NT2/D1 (cell line): ENCODE measurements around the gene NDUFA5.
"Not testable (repeated sequence)": the region's sequence is repeated elsewhere in the genome, so short reads cannot be mapped to it uniquely, and the experiment has no call there.

Experiments
- DNase-seq: peaks from one replicate; pipeline ENCODE4 v3.0.0-alpha.2; 2011; ENCODE audit warnings: low read depth, low spot score
- H3K27me3 ChIP-seq: 2 replicates; pipeline ENCODE4 v1.6.0; 2011; ENCODE audit warnings: mild to moderate bottlenecking; ENCODE audit not compliant: insufficient read length, insufficient read depth
- H3K36me3 ChIP-seq: 2 replicates; pipeline ENCODE4 v1.6.1; 2011; ENCODE audit warnings: mild to moderate bottlenecking, low read length, mixed read lengths; ENCODE audit not compliant: insufficient read depth, insufficient read length
- H3K4me1 ChIP-seq: 2 replicates; pipeline ENCODE4 v1.5.1; 2011; ENCODE audit not compliant: insufficient read depth, insufficient read length
- H3K4me3 ChIP-seq: 2 replicates; pipeline ENCODE4 v1.5.1; 2011; ENCODE audit warnings: low read depth; ENCODE audit not compliant: insufficient read length
- H3K9ac ChIP-seq: 2 replicates; pipeline ENCODE4 v1.6.0; 2011; ENCODE audit warnings: low read depth; ENCODE audit not compliant: insufficient read length
- H3K9me3 ChIP-seq: 2 replicates; pipeline ENCODE4 v1.5.1; 2011; ENCODE audit warnings: mild to moderate bottlenecking, low read length; ENCODE audit not compliant: insufficient read depth
- SUZ12 ChIP-seq: IDR thresholded peaks from 2 replicates; pipeline ENCODE4 v1.6.1; 2011; ENCODE audit not compliant: insufficient read length, insufficient read depth; ENCODE audit errors: extremely low read depth
- YY1 ChIP-seq: IDR thresholded peaks from 2 replicates; pipeline ENCODE4 v1.6.1; 2011; ENCODE audit not compliant: insufficient read length, insufficient read depth
- ZNF274 ChIP-seq: IDR thresholded peaks from 2 replicates; pipeline ENCODE4 v1.6.1; 2011; ENCODE audit warnings: mild to moderate bottlenecking, low read depth, low read length

The NDUFA5 gene

GRCh38 chr7:123528265-123528664 is 29.4 kb downstream of the NDUFA5 start:
- no peak for DNase-seq
- Histone ChIP-seq H3K36me3 (no peaks in the 10 kb centered on the region), H3K9me3 (no peaks in the 10 kb centered on the region), H3K4me3 (peak overlapping the region; percentile 3), H3K27me3 (peaks cover 12% of the 10 kb centered on the region), H3K9ac (no peak overlapping the region), H3K4me1 (no peaks in the 10 kb centered on the region)
- TF ChIP-seq ZNF274 (no peak), YY1 (no peak), SUZ12 (no peak)

GRCh38 chr7:123527712-123528225 is 29.8 kb downstream of the NDUFA5 start:
- H3K4me1 ChIP-seq, H3K9me3 ChIP-seq, H3K9ac ChIP-seq, DNase-seq, H3K36me3 ChIP-seq, H3K27me3 ChIP-seq: not testable (repeated sequence)
- peak overlapping the region; percentile 18 for H3K4me3 ChIP-seq

GRCh38 chr7:123526533-123526932 is 31.1 kb downstream of the NDUFA5 start:
- H3K4me3 ChIP-seq, H3K4me1 ChIP-seq, H3K36me3 ChIP-seq, H3K27me3 ChIP-seq, H3K9ac ChIP-seq, H3K9me3 ChIP-seq, DNase-seq: not testable (repeated sequence)

DNA sequence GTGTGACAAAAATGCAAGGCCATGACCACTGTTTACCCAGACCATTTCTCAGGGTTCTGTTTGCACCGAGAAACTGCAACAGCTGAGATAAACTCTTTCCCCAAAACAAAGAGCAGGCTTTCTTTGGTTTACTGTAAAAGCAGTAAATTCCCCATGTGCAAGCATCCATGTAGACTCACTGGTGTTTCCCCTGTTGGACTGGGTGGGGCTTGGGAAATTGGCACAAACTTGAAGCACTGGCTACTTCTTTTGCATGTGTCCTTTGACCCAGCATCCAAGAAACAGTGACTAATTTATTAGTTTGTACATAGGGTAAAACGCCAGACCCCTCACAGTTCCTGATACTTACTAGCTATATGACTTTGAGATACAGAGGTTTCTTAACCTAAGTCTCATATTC is 35.6 kb downstream of the NDUFA5 start:
- DNase-seq, result no peak
- Histone ChIP-seq H3K9me3 (no peaks in the 10 kb centered on the region), H3K4me1 (no peaks in the 10 kb centered on the region), H3K27me3 (no peaks in the 10 kb centered on the region), H3K36me3 (no peaks in the 10 kb centered on the region), H3K9ac (no peak overlapping the region), H3K4me3 (no peak overlapping the region)
- no peak for TF ChIP-seq ZNF274
- no peak for TF ChIP-seq YY1
- TF ChIP-seq SUZ12, result no peak

DNA sequence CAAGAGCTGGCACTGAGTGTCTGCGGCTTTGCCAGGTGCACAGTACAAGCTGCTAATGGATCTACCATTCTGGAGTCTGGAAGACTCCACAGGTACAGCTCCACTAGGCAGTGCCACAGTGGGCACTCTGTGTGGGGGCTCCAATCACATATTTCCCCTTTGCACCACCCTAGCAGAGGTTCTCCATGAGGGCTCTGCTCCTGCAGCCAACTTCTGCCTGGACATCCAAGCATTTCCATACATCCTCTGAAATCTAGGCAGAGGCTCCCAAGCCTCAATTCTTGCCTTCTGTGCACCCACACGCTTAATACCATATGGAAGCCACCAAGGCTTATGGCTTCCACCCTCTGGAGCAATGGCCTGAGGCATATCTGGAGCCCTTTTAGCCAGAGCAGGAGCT is 52.4 kb downstream of the NDUFA5 start:
- no peaks in the 10 kb centered on the region for H3K27me3 ChIP-seq
- no peak overlapping the region for H3K4me3 ChIP-seq
- no peaks in the 10 kb centered on the region for H3K36me3 ChIP-seq
- H3K4me1 ChIP-seq, result no peaks in the 10 kb centered on the region
- TF ChIP-seq YY1 (no peak), SUZ12 (no peak)
- no peak for DNase-seq
- H3K9ac ChIP-seq, result no peak overlapping the region
- peaks cover 9% of the 10 kb centered on the region; the same call in 1 of the 2 replicates for H3K9me3 ChIP-seq

DNA sequence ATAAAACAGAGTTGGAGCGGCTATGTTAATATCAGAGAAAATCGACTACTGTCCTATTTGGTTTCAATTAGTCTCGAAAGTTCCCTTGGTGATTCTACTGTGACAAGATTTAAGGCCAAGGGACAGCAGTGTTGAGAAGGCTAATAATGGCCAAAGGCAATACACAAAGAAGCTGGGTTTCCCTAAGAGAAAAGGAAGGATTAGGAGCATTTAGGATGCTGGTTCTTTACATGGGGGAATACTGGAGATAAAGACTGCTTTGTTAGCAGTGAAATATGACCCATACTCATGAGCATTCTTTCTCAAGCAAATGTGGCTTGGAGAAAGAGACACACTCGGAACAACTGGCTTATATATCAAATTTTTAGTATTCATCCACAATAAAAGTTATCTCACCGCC is 55.4 kb downstream of the NDUFA5 start:
- Histone ChIP-seq H3K4me3 (no peak overlapping the region), H3K9me3 (peaks cover 9% of the 10 kb centered on the region; the same call in 1 of the 2 replicates), H3K27me3 (no peaks in the 10 kb centered on the region), H3K9ac (no peak overlapping the region), H3K36me3 (no peaks in the 10 kb centered on the region), H3K4me1 (no peaks in the 10 kb centered on the region)
- DNase-seq, result no peak
- TF ChIP-seq YY1 (no peak), ZNF274 (no peak), SUZ12 (no peak)

- H3K9ac ChIP-seq, result no peak overlapping the region
- no peak for DNase-seq
- TF ChIP-seq SUZ12, result no peak
- no peak for TF ChIP-seq YY1
- TF ChIP-seq ZNF274, result no peak
Observed at GRCh38 chr7:123500878-123501489, 56.6 kb downstream of the NDUFA5 start.

More at GRCh38 chr7:123500878-123501489, 56.6 kb downstream of the NDUFA5 start:
- Histone ChIP-seq H3K4me3 (no peak overlapping the region), H3K27me3 (no peaks in the 10 kb centered on the region), H3K9me3 (peaks cover 9% of the 10 kb centered on the region; the same call in 1 of the 2 replicates), H3K36me3 (no peaks in the 10 kb centered on the region), H3K4me1 (no peaks in the 10 kb centered on the region)
